Smooth muscle cell (in vitro differentiated cells): ENCODE measurements around the gene LASP1NB.

Experiments
- DNase-seq: peaks from one replicate; lab custom pipeline; 2025; ENCODE audit not compliant: unreplicated experiment; lab: John Stamatoyannopoulos, UW
- H2AFZ ChIP-seq: fragments of 200-600 bp; sonication (generic); 2 replicates; pipeline ENCODE4 v1.6.0; 2016; ENCODE audit warnings: antibody characterized with exemption, low read depth, mild to moderate bottlenecking
- H3F3A ChIP-seq: fragments of 200-600 bp; sonication (generic); 2 replicates; pipeline ENCODE4 v1.6.0; 2017; ENCODE audit warnings: antibody characterized with exemption, low read depth
- H3K27ac ChIP-seq: fragments of 200-600 bp; sonication (generic); 2 replicates; pipeline ENCODE4 v1.5.1; 2016; ENCODE audit warnings: low read depth, mild to moderate bottlenecking
- H3K27me3 ChIP-seq: fragments of 200-600 bp; sonication (generic); 2 replicates; pipeline ENCODE4 v1.6.1; 2016; ENCODE audit warnings: low read depth, mild to moderate bottlenecking
- H3K36me3 ChIP-seq: fragments of 200-600 bp; sonication (generic); 2 replicates; pipeline ENCODE4 v1.5.1; 2016; ENCODE audit warnings: low read depth
- H3K4me1 ChIP-seq: fragments of 200-600 bp; sonication (generic); 2 replicates; pipeline ENCODE4 v1.5.1; 2016; ENCODE audit warnings: low read depth
- H3K4me2 ChIP-seq: fragments of 200-600 bp; sonication (generic); 2 replicates; pipeline ENCODE4 v1.6.0; 2016; ENCODE audit warnings: mild to moderate bottlenecking
- H3K4me3 ChIP-seq: fragments of 200-600 bp; sonication (generic); 2 replicates; pipeline ENCODE4 v1.5.1; 2016; ENCODE audit warnings: mild to moderate bottlenecking
- H3K79me2 ChIP-seq: fragments of 200-600 bp; sonication (generic); 2 replicates; pipeline ENCODE4 v1.6.0; 2016; ENCODE audit warnings: low read depth, mild to moderate bottlenecking
- H3K9ac ChIP-seq: fragments of 200-600 bp; sonication (generic); 2 replicates; pipeline ENCODE4 v1.6.0; 2016; ENCODE audit warnings: low read depth
- H3K9me3 ChIP-seq: fragments of 200-600 bp; sonication (generic); replicated peaks from 2 replicates; pipeline ENCODE4 v1.5.1; 2016; ENCODE audit warnings: low read depth
- H4K20me1 ChIP-seq: fragments of 200-600 bp; sonication (generic); 2 replicates; pipeline ENCODE4 v1.6.0; 2016; ENCODE audit warnings: low read depth
- WGBS: methylation state at CpG from one replicate; pipeline ENCODE4 v1.1.7; 2016; ENCODE audit warnings: low lambda C conversion rate; 5-methylcytosine and 5-hydroxymethylcytosine counted together
- TF ChIP-seq, protein P1 (sequence below): fragments of 200-600 bp; sonication (generic); IDR thresholded peaks from 2 replicates; pipeline ENCODE4 v1.5.1; 2017; ENCODE audit warnings: borderline replicate concordance, mild to moderate bottlenecking, antibody characterized with exemption; ENCODE audit not compliant: insufficient read depth, poor library complexity, severe bottlenecking

LASP1NB gene

DNA sequence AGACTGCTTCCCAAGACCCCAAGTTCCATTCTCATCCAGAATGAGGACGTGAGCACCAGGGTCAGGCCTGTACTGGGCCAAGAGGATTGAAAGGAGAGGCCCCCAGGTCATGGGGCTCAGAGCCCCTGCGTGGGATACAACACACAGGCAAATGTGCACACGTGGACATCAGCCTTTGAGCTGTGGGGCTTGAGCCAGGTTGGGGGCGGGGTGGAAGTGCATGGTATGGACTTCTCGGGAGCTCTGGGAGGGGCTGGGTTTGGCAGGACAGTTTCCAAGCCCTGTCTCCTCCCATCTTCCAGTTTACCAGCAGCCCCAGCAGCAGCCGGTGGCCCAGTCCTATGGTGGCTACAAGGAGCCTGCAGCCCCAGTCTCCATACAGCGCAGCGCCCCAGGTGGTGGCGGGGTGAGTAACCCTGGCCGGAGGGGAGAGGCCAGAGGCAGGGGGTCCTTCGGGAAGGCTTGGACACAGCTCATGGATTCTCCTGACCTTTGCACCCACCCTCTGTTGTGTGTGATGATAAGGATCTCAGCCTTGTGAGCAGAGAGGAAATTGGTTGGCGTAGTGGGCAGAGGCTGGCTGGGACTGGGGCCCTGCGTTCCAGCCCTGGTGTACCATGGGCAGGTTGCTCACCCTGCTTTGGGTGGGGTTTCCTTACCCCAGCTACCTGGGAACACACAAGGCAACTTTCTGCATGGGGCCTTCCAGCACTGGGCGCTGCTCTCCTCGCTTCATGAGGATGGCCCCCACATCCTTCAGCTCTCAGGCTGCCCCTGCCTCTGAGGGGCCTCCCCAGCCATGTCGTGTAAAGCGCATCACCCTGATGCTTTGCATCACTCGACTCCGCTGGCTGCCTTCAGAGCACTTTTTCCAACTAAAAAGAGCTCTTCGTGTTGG lies 10.4 kb upstream of the LASP1NB start:
- peaks cover 15% of the 10 kb centered on the region for H3K79me2 ChIP-seq
- no peak overlapping the region for H3K4me2 ChIP-seq
- no peak overlapping the region for H3K4me3 ChIP-seq
- no peak for DNase-seq
- H3K9ac ChIP-seq = no peak overlapping the region
- peaks cover 99% of the 10 kb centered on the region for H4K20me1 ChIP-seq
- no peaks in the 10 kb centered on the region for H3K27me3 ChIP-seq
- TF ChIP-seq, protein P1, sequence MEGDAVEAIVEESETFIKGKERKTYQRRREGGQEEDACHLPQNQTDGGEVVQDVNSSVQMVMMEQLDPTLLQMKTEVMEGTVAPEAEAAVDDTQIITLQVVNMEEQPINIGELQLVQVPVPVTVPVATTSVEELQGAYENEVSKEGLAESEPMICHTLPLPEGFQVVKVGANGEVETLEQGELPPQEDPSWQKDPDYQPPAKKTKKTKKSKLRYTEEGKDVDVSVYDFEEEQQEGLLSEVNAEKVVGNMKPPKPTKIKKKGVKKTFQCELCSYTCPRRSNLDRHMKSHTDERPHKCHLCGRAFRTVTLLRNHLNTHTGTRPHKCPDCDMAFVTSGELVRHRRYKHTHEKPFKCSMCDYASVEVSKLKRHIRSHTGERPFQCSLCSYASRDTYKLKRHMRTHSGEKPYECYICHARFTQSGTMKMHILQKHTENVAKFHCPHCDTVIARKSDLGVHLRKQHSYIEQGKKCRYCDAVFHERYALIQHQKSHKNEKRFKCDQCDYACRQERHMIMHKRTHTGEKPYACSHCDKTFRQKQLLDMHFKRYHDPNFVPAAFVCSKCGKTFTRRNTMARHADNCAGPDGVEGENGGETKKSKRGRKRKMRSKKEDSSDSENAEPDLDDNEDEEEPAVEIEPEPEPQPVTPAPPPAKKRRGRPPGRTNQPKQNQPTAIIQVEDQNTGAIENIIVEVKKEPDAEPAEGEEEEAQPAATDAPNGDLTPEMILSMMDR = no peak
- no peak overlapping the region for H3K27ac ChIP-seq
- peaks cover 12% of the 10 kb centered on the region for H3F3A ChIP-seq
- WGBS = 91% methylated on average over 20 of the region's 20 CpGs
- H3K36me3 ChIP-seq = no peaks in the 10 kb centered on the region
- no peaks in the 10 kb centered on the region for H3K9me3 ChIP-seq
- H3K4me1 ChIP-seq = no peaks in the 10 kb centered on the region
- H2AFZ ChIP-seq = no peak overlapping the region

DNA sequence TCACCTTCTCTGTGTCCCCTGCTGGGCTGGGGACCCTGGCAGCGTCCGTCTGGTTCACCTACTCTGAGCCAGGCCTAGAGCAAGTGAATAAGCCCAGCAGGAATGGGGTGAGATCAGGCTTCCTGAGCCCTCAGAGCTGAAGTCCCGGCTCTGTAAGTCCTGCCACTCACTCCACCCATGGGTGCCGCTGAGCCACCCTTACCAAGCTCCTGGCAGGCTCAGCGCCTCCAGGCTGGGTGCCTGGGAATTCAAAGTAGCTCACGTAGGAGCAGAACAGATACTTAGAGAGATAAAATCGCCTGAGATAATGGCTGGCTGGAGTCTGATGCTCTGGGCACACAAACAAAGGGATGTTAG lies 9.8 kb upstream of the LASP1NB start:
- TF ChIP-seq, protein P1 = no peak
- Histone ChIP-seq H3K79me2 (peaks cover 11% of the 10 kb centered on the region), H3K4me1 (no peaks in the 10 kb centered on the region), H2AFZ (no peak overlapping the region), H3F3A (peaks cover 12% of the 10 kb centered on the region), H4K20me1 (peaks cover 100% of the 10 kb centered on the region), H3K4me2 (no peak overlapping the region), H3K9ac (no peak overlapping the region), H3K36me3 (no peaks in the 10 kb centered on the region), H3K27me3 (no peaks in the 10 kb centered on the region), H3K9me3 (no peaks in the 10 kb centered on the region), H3K27ac (no peak overlapping the region), H3K4me3 (no peak overlapping the region)
- 92% methylated on average over 7 of the region's 7 CpGs for WGBS
- no peak for DNase-seq

DNA sequence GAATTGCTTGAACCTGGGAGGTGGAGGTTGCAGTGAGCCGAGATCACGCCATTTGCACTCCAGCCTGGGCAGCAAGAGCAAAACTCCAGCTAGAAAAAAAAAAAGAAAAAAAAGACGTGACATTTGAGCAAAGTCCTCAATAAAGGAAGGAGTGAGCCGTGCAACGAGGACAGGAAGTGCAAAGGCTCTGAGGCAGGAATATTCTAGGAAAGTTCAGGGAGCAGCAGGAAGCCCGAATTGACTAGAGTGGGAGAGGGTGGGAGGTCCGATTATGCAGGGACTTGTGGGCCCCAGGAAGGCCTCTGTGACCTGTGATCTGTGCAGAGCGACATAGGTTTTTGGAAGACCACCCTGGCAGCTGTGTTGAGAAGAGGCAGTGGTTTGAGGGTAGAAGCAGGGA lies 8.6 kb upstream of the LASP1NB start:
- no peak for DNase-seq
- TF ChIP-seq, protein P1 = no peak
- Histone ChIP-seq H3F3A (peaks cover 12% of the 10 kb centered on the region), H2AFZ (no peak overlapping the region), H3K4me3 (no peak overlapping the region), H3K4me1 (no peaks in the 10 kb centered on the region), H4K20me1 (peaks cover 100% of the 10 kb centered on the region), H3K79me2 (peaks cover 4% of the 10 kb centered on the region), H3K9ac (no peak overlapping the region), H3K4me2 (no peak overlapping the region), H3K36me3 (no peaks in the 10 kb centered on the region), H3K9me3 (no peaks in the 10 kb centered on the region), H3K27ac (no peak overlapping the region), H3K27me3 (no peaks in the 10 kb centered on the region)
- 84% methylated on average over 8 of the region's 8 CpGs for WGBS

DNA sequence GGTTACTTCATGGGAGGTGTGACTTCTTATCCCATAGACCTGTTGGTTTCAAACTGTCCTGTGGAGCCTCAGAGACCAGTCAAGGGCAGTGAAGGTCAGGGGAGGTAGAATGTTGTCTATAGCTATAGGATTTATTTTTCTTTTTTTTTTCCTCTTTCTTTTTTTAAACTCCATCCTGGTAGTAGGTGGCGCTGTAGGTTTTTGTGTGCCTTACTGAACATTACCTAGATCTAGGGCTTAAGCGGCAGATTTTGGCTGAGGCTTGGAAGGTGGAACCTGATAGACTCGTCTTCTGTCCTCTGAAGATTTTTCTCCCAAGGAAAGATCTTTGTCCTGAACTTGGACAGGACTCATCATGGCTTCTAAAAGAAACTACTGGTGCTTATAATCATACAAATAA lies 8.2 kb upstream of the LASP1NB start:
- no peak overlapping the region for H2AFZ ChIP-seq
- no peaks in the 10 kb centered on the region for H3K4me1 ChIP-seq
- H3K9ac ChIP-seq = no peak overlapping the region
- H3K27ac ChIP-seq = no peak overlapping the region
- no peaks in the 10 kb centered on the region for H3K9me3 ChIP-seq
- TF ChIP-seq, protein P1 = no peak
- WGBS = 95% methylated on average over 3 of the region's 3 CpGs
- no peaks in the 10 kb centered on the region for H3K27me3 ChIP-seq
- H3F3A ChIP-seq = peaks cover 12% of the 10 kb centered on the region
- H3K4me3 ChIP-seq = no peak overlapping the region
- H3K36me3 ChIP-seq = no peaks in the 10 kb centered on the region
- no peak for DNase-seq
- no peak overlapping the region for H3K4me2 ChIP-seq
- H3K79me2 ChIP-seq = no peaks in the 10 kb centered on the region
- H4K20me1 ChIP-seq = peaks cover 98% of the 10 kb centered on the region
